Neutrophil (primary cell): ENCODE results near the gene MAPKAPK2.

ENCODE experiments used
- H3K27ac ChIP-seq: fragments of 200-600 bp; sonication (generic); 2 replicates; pipeline ENCODE4 v1.5.1; 2016; ENCODE audit warnings: mild to moderate bottlenecking, moderate library complexity
- H3K27me3 ChIP-seq: fragments of 200-600 bp; sonication (generic); 2 replicates; pipeline ENCODE4 v1.6.0; 2016; ENCODE audit warnings: mild to moderate bottlenecking
- H3K36me3 ChIP-seq: fragments of 200-600 bp; sonication (generic); 2 replicates; pipeline ENCODE4 v1.5.1; 2017
- H3K4me1 ChIP-seq, 2 experiments: fragments of 200-600 bp in 1 of 2; sonication (generic) in 1 of 2; 1 replicate in 1 of 2; 2 replicates in 1 of 2; pipeline versions ENCODE4 v1.5.1 to v1.6.1; 2013 to 2016; ENCODE audit warnings: low read depth in 1 of 2, low read length in 1 of 2, mild to moderate bottlenecking in 1 of 2, moderate library complexity in 1 of 2; ENCODE audit not compliant: control insufficient read depth in 1 of 2, insufficient read depth in 1 of 2
- H3K4me3 ChIP-seq, 2 experiments: fragments of 200-600 bp in 1 of 2; sonication (generic) in 1 of 2; 1 replicate in 1 of 2; 2 replicates in 1 of 2; pipeline ENCODE4 v1.5.1; 2013 to 2016; ENCODE audit warnings: low read depth in 1 of 2, low read length in 1 of 2, mild to moderate bottlenecking in 1 of 2, moderate library complexity in 1 of 2
- H3K9me3 ChIP-seq: fragments of 200-600 bp; sonication (generic); 2 replicates; pipeline ENCODE4 v1.5.1; 2016
- TF ChIP-seq, protein P1 (sequence below): fragments of 200-600 bp; sonication (generic); IDR thresholded peaks from 2 replicates; pipeline ENCODE4 v1.5.1; 2016; ENCODE audit warnings: antibody characterized with exemption

The MAPKAPK2 gene

GRCh38 chr1:206657751-206658150 lies 27.0 kb upstream of the MAPKAPK2 start:
- H3K27ac ChIP-seq = no peak overlapping the region
- H3K9me3 ChIP-seq = no peaks in the 10 kb centered on the region
- TF ChIP-seq, protein P1, sequence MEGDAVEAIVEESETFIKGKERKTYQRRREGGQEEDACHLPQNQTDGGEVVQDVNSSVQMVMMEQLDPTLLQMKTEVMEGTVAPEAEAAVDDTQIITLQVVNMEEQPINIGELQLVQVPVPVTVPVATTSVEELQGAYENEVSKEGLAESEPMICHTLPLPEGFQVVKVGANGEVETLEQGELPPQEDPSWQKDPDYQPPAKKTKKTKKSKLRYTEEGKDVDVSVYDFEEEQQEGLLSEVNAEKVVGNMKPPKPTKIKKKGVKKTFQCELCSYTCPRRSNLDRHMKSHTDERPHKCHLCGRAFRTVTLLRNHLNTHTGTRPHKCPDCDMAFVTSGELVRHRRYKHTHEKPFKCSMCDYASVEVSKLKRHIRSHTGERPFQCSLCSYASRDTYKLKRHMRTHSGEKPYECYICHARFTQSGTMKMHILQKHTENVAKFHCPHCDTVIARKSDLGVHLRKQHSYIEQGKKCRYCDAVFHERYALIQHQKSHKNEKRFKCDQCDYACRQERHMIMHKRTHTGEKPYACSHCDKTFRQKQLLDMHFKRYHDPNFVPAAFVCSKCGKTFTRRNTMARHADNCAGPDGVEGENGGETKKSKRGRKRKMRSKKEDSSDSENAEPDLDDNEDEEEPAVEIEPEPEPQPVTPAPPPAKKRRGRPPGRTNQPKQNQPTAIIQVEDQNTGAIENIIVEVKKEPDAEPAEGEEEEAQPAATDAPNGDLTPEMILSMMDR = no peak
- H3K27me3 ChIP-seq = peaks cover 20% of the 10 kb centered on the region
- H3K36me3 ChIP-seq = no peaks in the 10 kb centered on the region
- peaks cover 0 to 11% of the 10 kb centered on the region in 2 experiments for H3K4me1 ChIP-seq
- no peak overlapping the region for H3K4me3 ChIP-seq

DNA sequence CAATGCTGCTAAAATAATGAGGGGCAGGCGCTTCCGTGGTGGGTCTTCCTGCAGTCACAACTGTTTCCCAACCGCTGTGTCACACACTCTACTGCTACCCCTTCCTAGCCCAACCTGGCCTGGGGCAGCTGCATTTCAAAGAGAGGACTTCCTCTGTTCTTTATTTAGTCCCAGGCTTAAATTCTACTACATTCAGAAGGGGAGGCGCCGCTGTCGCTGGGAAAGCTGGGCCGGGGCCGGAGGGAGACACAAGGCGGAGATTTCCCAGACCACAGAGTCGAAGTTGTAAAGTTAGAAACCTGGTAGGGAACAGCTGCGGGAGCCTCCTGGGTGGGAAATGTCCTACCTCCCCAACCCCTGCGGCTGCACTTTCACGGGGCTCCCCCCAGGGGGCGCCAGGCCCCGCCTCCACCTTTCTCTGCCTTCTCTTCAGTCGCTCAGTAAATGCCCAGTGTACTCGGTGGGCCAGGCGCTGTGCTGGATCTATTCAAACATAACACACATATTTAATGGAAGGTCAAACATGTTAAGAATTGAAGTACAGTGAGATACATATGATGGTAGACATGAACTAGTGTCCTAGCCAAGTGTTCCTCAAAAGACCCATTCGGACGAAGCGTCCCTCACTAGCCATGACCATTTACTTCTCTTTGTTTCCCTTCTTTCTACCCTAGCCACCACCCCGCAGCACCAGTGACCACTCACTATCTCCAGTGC lies 26.3 kb upstream of the MAPKAPK2 start:
- Histone ChIP-seq H3K27me3 (peaks cover 27% of the 10 kb centered on the region), H3K27ac (no peak overlapping the region), H3K4me3 (no peak overlapping the region), H3K9me3 (no peaks in the 10 kb centered on the region), H3K36me3 (no peaks in the 10 kb centered on the region), H3K4me1 (peaks cover 6 to 18% of the 10 kb centered on the region in 2 experiments)
- TF ChIP-seq, protein P1 = peak; percentile 89

DNA sequence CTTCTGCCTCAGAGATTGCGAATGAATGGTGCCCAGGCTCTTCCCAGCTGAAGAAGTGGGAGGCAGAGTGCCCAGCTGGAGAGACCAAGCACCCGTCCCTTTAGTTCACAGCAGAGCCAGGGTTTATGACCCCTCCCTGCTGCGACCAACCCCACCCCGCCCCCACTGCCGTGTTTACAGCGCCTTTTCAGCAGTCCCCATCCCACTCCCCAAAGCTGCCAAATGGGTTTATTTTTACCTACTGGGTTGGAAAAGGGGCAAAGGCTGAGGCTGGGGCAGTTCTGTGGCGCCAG lies 25.8 kb upstream of the MAPKAPK2 start:
- Histone ChIP-seq H3K36me3 (no peaks in the 10 kb centered on the region), H3K27ac (no peak overlapping the region), H3K4me3 (no peak overlapping the region), H3K9me3 (no peaks in the 10 kb centered on the region), H3K27me3 (peaks cover 32% of the 10 kb centered on the region), H3K4me1 (peaks cover 11 to 23% of the 10 kb centered on the region in 2 experiments)
- TF ChIP-seq, protein P1 = no peak

DNA sequence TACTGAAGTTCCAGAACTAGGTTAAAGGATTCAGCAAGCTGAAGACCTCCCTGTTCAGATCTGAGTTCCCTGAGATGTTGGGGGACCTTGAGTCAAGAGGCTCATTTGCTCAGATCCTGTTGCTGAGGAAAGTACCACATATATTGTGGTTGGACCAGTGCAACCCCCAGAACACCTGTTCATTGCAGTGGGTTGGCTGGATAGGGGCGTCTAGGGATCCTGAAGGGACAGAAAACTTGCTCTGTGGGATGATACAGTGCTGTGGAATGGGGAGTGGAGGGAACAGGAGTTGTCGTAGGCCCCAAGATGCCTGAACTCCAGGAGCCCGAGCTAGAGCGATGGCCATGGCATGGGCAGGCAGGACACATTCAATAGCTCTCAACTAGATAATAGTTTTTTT lies 24.6 kb upstream of the MAPKAPK2 start:
- no peak overlapping the region for H3K4me3 ChIP-seq
- H3K36me3 ChIP-seq = no peaks in the 10 kb centered on the region
- TF ChIP-seq, protein P1 = no peak
- no peaks in the 10 kb centered on the region for H3K9me3 ChIP-seq
- H3K27ac ChIP-seq = no peak overlapping the region
- peaks cover 34% of the 10 kb centered on the region for H3K27me3 ChIP-seq
- peaks cover 14 to 26% of the 10 kb centered on the region in 2 experiments for H3K4me1 ChIP-seq

- no peaks in the 10 kb centered on the region for H3K9me3 ChIP-seq
- H3K4me1 ChIP-seq = peaks cover 14 to 26% of the 10 kb centered on the region in 2 experiments
- TF ChIP-seq, protein P1 = no peak
- H3K4me3 ChIP-seq = no peak overlapping the region
- H3K36me3 ChIP-seq = no peaks in the 10 kb centered on the region
- no peak overlapping the region for H3K27ac ChIP-seq
- peaks cover 34% of the 10 kb centered on the region for H3K27me3 ChIP-seq
Observed at GRCh38 chr1:206661161-206661820, 23.4 kb upstream of the MAPKAPK2 start.
